Activated CD4-positive, alpha-beta T cell treated with anti-CD3 and anti-CD28 coated beads for 24 hours (primary cell): Measurements from ENCODE around the gene SYTL5.

ENCODE experiments used
- DNase-seq, 2 donors: peaks; one replicate each; pipeline ENCODE4 v3.0.0-alpha.2; 2020; ENCODE audit warnings: low read depth in 2 of 2

The SYTL5 gene

DNA sequence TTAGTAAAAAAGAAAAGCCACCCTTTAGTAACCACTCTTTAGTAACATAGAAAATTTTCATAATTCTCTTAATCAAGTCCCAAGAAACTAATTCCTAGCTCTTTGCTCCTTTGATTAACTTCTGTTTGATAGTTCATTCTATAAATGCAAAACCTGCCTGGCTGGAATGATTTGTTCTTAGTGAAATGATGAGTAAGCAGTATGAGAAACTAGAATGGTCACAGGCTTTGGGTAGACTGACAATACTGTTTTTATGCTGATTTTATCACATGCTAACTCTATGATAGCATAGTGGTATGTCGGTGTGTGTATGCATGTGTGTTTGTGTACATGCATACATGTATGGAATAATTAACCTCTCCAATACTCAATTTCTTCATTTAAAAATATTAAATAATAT, 81.2 kb downstream of the SYTL5 start:
- DNase-seq = no peak

DNA sequence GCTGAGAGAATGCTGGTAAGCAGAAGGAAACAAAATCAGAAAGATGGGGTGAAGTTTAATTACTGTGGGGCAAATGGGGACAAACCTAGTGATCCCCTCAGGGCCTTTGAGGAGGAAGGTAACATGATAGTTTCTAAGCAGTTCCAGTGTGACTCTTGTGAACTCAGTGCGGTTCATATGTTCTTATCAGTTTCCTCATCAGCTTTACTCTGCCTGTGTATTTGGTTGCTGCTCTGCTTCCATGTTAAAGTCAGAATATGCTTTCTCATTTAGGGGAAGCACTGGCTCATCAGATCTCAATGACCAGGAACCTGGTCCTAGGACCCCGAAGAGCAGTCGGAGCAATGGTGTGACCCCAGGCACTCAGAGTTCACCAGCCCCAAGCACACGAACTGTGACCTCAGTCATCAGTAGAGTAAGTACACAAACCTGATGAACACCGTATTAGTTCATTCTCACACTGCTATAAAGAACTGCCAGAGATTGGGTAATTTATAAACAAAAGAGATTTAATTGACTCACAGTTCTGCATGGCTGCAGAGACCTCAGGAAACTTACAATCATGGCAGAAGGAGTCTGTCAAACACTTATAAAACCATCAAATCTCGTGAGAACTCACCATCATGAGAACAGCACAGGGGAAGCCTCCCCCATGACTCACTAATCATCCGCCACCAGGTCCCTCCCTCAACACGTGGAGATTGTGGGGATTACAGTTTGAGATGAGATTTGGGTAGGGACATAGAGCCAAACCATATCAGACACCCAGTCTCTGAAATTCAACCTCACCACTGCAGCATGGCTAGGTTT, 83.0 kb downstream of the SYTL5 start:
- no peak for DNase-seq

DNA sequence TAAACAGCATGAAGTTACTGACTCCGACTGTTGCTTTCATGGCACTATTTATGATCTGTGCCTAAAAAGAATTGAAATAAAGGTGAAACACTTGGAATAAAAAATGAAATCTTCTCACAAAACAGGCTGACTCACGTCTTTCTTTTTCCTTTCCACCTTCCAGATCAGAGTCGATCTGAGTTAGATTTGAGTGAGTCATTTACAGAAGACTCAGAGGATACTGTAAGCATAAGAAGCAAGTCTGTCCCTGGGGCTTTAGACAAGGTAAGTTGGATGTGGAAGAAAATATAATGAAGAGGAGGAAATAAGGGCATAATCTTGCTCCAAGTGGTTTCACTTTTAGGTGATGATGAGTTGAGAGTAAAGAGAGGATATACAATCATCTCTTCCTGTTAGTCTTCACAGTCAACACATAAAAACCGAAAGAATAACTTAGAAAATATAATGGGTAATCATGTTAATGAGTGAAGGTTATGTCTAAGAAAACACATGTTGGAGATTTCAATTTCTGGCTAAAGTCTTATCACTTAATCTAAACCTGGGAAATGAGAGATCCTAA, 89.7 kb downstream of the SYTL5 start:
- no peak for DNase-seq

DNA sequence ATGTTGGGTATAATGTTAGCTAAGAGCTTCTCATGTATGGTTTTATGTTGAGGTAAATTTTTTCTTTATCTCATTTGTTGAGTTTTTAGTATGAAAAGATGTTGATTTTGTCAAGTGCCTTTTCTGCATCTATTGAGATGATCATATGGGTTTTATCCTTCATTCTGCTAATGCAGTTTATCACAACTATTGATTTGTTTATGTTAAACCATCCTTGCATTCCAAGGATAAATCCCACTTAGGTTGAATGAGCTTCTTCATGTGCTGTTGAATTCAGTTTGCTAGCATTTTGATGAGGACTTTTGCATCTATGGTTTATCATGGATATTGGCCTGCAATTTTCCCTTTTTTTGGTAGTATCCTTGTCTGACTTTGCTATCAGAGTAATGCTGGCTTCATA, 93.3 kb downstream of the SYTL5 start:
- no peak for DNase-seq

DNA sequence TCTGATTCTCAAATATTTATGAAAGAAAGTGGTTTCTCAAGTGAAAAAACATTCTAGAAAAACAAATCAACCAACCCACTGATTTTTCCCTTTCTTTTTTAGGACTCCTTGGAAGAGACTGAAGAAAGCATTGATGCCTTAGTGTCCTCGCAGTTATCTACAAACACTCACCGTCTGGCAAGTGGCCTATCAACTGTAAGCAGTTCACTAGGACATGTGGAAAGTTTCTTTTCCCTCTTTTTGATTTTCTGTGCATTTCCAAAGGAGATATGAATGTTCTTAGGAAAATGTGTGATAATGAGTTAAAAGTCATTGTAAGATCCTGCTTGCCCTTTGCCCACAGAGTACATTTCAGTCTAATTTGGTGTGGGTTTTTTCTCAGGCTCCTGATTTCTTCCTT, 95.9 kb downstream of the SYTL5 start:
- DNase-seq = no peak

DNA sequence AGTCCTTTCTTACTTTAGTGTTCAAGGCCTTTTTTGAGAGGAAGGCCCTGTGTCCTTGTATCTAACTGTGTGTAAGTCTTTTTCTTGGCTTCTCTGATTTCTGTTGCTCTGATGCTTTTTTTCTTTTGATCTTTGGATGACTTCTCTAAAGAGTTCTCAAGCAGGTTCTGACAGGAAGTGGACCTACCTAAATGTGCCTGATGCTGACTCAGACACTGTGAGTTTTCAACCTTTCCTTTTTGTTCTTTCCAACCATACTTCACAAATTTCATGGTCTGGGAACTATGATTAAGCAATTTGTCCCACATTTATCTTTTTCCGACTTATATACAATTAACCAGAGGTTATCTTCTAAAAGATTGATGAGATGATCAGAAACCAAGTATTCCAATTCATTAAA, 96.5 kb downstream of the SYTL5 start:
- DNase-seq = no peak

DNA sequence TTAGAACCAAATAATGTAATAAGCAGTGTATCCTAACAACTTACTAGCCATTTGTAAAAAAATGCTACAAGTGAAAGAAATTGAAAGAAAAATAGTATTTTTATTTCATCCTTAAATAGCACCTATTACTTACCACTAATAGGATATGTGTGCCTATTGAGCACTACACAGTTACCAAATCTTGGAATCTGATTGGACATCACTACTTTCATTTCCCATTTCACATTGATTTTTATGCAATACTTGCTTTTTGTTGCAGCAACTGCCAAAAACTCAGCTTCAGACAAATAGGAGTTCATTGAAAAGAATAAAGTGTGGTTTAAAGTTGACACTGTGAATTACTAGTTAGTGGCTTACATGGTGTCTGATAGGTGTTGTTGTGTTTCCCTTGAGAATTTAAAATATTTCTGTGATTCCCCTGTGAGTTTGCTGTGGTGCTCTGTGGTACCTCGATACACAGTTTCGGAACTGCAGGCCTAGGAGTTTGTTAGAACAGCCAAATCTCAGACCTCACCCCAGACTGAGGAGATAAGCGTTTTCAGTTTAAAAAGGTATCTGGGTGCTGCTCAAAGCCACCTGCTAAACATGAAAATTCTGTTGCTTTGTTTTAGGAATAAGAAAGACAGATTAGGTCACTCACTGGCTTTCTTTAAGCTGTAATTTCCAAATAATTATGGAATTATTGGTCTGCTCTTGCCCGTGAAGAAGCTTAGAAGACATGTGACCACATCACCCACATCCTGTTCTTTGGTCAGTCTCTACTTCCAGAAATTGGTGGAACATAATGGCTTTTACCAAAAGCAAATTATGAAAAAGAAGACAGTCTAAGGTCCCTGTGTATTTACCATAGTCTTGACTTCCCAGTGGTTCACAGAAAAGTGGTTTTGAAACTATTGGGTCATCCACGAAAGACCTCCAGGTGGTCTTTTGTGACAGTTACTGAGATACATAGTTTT, 97.8 kb downstream of the SYTL5 start:
- no peak for DNase-seq

DNA sequence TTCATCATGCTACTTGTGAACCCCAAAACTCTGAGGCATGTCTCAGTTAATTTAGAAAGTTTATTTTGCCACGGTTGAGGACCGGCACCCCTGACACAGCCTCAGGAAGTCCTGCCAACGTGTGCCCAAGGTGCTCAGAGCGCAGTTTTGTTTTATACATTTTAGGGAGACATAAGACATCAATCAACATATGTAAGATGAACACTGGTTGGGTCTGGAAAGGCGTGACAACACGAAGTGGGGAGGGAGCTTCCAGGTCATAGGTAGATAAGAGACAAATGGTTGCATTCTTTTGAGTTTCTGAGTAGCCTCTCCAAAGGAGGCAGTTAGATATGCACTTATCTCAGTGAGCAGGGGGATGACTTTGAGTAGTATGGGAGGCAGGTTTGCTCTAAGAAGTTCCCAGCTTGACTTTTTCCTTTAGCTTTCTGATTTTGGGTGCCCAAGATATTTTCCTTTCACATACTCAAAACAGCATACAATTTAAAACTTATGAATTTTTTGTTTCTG, 98.9 kb downstream of the SYTL5 start:
- no peak for DNase-seq

DNA sequence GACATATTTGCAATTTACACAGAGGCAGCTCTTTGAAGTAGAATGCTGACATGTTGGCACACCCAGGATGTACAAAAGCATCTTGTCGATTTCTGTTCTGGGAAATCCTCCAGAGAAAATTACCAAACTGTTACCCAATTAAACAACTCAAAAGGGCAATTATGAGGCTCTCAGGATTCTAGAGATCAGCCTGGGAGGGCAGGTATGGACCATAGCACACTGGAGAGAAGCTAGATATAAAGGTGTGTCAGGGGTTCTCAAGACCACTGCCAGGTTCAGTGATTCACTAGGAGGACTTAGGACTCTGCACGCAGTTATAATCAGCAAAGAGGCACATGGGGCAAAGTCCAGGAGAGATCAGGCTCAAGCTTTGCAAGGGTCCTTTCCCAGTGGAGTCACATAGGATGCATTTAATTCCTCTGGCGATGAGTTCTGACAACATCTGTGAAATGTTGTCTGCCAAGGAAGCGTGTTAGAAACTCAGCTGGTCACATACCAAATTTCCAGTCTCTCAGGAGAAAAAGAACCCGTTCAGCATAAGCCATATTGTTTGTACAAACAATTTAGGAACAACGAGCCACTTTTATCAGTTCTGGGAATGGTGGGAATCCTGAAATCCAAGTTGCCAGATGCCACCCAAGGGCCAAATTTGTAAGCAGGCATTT, 100.8 kb downstream of the SYTL5 start:
- DNase-seq = no peak

DNA sequence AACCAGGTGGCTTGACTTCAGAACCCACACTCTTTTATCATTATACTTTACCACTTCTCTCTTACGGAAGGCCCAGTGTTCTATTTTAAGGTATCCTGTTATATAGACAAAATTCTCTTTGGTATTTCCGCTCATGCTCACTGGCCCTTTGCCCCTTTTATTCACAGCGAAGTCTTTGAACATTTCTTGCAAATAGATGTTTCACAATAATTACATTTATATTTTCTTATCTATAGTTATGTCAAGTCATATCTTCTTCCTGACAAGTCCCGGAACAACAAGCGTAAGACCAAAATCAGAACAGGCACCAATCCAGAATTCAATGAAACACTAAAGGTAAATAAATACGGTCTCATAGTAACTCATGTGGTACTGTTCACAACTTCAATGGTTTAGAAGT, 102.0 kb downstream of the SYTL5 start:
- no peak for DNase-seq

DNA sequence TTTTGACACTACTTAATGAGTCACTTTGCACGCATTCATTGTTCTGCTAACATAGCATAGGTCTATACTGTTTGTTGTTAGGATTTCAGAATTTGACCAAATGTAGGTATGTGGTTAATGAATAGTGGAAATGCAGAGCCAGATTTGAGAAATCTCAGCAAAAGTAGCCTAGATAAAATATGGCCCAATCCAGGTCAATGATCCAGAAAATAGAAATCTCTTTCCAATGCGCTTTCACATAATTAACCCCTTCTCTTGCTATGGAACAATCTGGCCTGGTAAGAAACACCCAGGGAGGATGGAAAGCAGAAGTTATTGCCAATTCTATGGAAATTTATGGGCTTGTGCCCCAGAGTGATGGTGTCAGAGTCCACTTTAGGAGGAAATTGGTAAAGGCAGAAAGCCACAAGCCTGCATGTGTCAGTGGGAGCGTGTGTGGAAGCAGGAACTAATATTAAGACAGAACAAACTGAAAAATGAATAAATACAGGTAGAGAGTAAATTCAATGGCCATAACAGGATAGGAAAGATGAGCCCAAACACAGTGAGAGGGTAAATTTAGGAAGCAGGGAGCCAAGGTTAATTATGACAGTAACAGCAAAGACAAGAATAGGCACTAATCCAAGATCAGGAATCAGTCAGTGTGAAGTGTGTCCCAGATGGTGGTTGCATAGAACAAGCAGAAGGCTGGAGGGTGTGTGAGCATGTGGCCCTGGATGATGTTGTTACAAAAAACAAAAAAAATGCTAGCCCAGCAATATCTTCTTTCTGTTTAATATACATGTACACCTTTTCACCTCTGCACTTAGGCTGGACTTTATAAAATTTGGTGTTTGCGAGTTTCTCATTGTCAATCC, 102.9 kb downstream of the SYTL5 start:
- DNase-seq = no peak

DNA sequence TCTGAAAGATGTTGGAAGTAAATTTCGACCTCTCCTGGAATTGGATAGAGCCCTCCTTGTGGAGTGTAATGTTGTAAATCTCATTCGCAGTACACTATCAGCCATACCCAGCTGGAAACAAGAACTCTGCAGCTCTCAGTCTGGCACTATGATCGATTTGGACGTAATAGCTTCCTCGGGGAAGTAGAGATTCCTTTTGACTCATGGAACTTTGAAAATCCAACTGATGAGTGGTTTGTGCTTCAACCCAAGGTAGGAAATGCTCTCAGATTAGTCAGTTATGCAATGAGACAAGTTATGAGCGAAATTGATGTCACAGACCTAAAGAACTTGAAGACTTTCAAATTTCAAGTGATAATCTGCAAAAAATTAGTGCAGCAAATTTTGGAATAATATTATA, 103.9 kb downstream of the SYTL5 start:
- DNase-seq = no peak

DNA sequence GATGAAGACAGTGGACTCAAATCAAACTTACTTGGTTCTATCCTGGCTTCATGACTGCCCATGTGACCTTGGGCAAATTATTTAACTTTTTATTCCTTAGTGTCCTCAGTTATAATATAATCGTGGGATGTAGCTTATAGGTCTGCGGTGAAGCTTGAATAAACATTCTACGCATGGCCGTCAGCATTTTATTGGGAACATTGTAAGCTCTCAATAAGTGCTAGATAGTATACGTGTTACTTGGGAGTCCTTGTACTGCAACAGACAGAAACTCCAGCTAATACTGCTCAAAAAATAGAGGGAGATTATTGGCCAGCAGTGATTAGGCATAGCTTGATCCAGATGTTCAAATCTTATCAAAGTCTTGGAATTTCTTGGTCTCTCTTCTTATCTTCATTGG, 104.8 kb downstream of the SYTL5 start:
- no peak for DNase-seq

DNA sequence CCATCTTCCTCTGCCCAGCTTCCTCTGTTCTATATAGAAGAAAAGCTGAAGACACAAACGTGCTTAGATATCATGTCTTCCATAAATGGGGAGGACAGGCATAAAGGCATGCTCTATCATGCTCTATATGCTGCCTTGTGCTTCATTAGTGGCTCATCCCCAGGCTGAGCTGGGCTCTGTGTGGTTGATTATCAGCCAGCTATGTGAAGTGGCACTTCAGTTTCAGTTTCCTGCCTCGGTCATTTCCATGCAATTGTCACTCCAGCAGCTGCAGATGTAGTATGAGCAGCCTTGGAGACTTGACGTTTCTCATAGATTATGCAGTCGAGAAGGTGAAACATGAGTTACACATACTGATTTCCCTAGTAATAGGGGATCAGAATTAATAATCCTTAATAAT, 106.2 kb downstream of the SYTL5 start:
- DNase-seq = no peak

DNA sequence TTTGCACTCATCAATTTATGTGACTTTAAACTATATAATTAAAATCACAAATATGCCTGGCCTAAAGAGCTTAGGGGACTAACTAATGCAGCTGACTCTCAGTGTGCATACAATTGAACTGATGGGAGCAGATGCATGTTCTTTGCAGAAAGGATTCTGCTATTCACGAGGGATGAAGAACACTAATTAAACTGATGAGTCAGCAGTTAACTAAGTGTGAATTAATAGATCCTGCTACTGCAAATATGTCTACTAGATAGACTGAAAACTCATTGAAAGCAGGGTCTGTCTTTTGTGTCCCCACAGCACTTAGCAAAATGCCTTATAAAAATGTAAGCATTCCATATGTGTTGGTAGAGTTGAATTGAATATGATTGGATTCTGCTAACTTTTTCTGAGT, 110.4 kb downstream of the SYTL5 start:
- DNase-seq = no peak

DNA sequence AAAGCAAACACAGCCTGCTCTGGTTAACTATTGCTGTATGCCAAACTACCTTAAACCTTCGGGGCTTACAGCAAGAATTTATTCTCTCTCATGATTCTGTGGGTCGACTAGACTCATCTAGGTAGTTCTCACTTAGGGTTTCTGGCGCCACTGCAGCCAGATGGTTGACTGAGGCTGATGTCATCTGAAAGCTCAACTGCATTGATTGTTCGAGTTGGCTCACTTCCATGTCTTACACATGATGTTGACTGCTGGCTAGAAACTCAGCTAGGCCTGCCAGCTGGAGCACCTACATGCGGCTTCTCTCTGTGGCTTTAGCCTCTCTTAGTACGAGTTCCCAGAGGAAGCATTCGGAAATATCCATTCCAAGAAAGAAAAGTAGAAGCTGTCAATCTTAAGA, 111.1 kb downstream of the SYTL5 start:
- DNase-seq = no peak

DNA sequence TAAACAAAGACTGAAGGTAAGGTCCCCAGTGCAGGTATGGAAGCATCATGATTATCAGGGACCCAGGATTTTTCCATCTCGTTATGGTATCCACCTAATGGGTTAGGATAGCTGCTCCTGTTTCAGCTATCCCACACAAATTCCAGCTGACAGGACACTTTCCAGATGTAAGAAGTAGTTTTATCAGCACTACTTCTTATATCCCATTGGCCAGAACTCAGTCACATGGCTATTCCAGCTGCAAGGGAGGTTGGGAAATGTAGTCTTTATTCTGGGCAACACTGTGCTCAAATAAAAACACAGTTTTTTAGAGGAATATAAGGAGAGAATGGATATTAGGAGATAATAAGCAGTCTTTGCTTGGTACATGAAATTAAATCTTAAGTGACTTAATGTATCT, 117.6 kb downstream of the SYTL5 start:
- DNase-seq = no peak

DNA sequence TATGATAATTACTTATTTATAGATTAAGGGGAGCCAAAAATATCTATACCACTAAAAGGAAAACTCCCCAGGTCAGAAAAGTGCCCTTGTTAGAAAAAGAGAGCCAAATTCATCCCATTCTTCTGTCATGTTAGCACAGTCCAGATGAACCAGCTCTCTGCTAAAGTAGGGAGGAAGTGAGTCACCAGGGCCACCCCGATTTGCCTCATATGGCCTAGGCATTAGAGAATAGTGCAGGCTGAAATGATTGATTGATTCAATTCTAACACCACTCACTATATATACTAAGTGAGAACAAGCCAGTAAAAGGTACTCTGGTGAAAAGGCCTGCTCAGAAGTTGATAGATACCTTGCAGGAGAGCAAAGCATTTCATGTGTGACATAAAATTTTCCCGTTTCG, 119.8 kb downstream of the SYTL5 start:
- no peak for DNase-seq

DNA sequence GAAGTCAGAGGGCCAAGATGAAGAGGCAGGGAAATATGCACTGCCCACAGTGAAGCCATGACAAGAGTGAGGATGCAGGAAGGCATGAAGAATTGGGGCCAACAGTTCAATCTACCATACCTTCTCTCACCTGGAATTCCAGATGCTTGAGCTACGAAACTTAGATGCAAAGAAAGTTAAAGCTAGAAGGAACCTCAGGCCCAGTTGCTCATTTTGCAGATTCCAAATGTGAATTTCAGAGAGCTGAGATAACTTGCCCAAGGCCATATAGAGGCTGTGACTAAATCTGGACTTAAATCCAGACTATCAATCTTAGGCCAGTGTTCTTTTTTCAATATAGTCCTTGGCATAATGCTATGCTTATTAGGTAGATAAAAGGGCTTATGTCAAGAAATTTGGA, 121.6 kb downstream of the SYTL5 start:
- DNase-seq = no peak

DNA sequence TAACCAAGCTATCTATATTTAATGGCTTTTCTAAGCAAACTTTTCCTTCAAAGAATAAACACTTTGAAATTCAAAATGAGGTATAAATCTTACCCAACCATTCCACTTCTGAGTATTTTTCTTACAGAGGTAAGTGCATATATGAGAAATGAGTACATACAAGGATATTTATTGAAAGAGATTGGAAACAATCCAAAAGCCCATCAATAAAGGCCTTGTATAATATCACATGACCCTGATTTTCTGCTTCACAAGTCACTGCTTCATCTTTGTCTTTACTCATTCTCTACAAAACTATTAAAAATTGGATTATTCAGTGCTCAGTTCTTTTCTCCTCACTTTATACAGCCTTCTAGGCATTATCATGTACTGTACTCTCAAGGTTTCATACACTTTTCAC, 123.0 kb downstream of the SYTL5 start:
- no peak for DNase-seq
